ENCODE results near the gene VPS13D.
"Not testable (repeated sequence)": the region's sequence is repeated elsewhere in the genome, so short reads cannot be mapped to it uniquely, and the experiment has no call there.

VPS13D gene

DNA sequence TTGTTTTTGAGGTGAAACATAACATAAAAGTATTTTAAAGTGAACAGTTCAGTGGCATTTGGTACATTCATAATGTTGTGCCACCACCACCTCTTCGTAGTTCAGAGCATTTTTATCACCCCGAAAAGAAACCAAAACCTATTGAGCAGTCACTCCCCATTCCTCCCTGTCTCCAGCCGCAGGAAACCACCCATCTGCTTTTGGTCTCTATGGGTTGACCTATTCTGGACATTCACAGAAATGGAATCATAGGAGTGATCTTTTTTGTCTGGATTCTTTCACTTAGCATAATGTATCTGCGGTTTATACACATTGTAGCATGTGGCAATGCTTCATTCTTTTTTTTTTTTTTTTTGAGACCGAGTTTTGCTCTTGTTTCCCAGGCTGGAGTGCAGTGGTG is 141.2 kb downstream of the VPS13D start:
- no peak for DNase-seq

DNA sequence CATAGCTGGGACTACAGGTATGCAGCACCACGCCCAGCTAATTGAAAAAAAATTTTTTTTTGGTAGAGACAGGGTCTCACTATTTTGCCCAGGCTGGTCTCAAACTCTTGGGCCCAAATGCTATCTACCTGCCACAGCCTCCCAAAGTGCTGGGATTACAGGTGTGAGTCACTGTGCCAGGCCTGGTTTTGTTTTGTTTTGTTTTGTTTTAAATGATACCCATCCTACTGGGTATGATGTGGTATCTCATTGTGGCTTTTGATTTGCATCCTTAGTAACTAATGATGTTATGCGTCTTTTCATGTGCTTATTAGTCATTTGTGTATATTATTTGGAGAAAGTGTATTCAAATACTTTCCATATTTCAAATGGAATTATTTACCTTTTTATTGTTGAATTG is 142.3 kb downstream of the VPS13D start:
- DNase-seq, result no peak

DNA sequence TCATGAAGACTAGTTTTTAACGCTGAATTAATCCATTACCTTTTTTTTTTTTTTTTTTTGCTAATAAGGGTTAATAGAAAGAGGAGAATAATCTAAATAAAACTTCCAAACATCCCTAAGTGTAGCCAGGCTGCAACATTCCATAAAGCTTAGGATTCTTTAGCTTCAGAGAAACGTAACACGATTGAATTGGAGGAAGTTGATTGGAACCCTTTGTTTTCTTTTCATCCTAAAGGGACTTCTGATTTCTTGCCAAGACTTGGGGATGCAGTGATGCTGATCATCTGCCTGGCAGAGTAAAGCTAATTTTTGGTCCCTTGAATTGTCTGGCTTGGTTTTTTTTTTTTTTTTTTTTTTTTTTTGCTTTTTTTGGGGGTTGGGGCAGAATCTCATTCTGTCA is 142.9 kb downstream of the VPS13D start:
- DNase-seq, result no peak

DNA sequence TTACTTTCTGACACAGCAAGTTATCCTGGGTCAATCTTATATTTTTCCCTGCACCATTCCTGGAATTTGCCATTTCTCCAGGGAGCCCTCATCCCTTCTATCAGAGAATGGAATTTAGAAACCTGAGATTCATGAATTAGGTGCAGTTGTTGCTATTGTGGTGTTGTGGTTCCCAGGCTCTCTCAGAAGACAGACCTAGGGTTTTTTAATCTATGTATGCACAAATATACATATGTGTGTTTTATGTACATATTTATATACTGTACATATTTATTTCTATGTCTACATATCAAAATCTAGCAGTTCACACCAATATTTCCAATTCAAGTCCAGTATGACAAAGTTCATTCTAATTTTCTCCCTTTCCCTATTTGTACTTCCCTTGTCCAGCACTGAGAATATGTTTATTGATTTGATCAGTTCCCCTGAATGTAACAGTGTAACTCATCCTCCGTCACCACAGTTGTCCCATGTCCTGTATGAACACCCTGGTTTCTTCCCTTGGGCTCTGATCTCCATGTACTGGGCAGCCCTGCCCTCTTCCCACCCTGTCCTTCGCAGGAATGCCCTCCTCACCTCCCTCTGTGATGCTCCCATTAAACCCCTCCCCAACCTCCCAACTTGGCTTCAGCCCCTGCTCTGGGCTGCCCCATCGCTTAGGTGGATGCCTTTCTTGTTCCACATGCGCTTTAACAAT is 145.5 kb downstream of the VPS13D start:
- DNase-seq, result no peak

DNA sequence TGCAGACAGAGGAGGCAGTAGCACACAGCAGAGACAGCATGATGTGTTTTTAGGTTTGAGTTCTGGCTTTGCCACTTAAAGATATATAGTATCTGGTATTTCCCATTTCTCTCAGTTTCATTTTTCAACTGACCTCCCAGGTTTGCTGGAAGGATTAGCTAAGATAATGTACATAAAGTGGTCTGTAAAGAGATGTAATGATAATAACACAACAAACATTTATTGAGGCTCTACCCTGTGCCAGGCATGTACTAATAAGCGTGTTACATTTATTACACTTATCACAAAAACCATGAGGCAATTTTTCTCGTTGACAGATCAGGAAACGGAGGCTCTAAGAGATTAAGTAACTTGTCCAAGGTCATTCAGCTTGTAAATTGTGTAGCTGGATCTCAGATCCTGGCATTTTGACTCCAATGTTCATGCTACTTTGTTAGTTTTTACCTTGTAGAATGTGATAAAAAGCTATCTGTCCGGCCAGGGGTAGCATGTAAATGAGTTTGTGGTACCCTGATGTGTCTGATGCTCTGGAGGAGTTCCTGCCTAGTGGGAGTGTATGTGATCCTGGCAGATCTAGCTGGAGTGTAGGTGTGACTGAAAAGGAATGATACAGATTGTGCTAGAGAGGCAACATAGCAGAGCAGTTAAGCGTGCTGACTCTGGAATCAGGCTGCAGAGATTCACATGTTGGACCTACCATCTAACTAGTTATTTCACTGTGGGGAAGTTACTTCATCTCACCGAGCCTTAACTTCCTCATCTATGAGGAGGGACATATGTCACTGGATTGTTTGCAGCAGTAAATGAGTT is 146.6 kb downstream of the VPS13D start:
- no peak for DNase-seq

DNA sequence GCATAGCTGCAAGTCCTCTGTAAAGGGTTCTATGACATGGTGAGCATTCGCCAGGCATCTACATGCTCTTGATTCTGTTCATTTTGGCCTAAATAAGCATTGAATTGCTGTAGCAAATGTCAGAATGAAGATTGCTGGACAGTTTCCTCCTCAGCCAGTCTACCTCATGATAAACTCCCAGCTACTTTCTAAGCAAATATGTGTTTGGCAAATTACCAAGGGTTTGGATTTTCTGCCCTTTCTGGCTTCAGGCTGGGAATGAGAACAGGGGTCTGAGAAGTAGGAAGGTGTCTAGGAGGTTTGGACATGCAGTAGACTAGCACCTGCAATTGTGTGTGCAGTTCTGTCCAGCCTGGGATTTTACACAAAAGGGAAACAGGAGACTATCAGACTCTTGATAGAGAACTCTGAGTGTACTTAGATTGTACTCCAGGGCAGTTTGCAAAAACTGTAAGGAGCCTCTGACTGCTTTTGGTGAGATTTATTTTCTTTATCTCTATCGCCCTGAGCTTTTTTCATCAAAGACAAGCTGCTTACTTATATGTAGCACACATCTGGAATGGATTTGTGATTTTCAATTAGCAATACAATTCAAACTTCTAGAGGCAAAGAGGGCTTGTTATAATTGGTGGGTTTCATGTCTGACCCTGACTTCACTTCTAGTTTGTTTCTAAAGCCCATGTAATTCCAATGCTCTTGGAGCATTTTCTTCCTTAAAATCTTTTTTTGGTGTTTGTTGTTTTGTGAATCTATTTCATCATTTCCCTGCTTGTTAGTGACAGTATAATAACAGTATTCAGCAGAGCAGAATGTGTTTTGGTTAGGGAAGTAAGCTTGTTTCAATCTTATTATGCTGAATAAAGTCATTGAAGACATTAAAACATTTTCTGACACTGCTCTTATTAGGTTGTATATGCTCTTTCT is 150.8 kb downstream of the VPS13D start:
- DNase-seq, result no peak

DNA sequence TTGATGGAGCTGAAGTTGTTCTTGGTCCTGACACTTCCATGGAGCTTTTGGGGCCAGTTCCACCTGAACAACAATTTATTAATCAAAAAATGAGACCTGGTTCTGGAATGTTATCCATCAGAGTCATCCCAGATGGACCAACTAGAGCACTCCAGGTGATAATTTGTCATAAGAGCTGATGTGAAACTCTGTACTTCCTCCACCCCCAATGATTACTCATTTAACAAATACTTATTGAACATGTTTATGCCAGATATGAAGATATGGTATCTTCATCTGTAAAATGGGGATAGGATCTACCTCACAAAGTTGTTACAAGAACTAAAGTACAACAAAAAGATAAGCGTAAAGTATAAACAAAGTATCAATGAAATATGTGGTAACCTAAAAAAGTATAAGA is 153.2 kb downstream of the VPS13D start:
- DNase-seq, result no peak

DNA sequence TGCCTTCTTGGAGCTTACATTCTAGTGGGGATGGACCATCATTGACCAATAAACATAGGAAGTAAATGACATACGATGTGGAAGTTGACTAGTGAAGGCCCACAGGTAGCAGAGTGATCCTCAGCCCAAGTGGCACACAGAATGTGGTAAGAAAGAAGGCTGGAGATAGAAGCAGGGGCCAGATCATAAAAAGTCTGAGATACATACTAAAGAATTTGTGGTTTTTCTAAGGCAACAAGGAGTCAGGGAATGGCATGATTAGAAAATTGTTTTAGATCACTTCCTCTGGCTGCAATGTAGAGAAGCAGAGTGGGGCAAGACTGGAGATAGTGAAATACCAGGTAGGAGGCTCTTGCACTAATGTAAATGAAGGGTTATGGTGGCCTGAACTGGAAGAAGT is 154.0 kb downstream of the VPS13D start:
- DNase-seq, result no peak

DNA sequence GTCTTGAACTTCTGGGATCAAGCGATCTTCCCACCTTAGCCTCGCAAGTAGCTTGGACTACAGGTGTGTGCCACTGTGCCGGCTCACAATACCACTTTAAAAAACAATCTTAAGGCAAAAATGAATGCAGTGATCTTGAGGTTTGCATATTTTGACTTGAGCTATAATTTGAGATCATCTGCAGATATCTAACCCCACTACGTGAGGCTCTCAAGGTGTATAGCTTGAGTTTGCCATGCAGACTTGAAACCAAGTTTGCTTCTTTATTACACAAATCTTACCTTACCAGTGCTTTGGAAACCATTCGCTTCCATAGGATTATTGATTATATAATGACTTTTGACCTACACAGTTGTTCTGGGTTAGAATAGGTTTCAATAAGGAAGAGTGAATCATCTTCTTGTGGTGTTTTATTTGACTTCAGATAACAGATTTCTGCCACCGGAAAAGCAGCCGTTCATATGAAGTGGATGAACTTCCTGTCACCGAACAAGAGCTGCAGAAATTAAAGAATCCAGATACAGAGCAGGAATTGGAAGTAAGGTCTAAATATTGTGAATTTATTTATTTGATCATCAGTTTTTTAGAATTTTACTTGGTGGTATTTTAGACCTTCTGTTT is 155.1 kb downstream of the VPS13D start:
- DNase-seq, result peak; percentile 7

DNA sequence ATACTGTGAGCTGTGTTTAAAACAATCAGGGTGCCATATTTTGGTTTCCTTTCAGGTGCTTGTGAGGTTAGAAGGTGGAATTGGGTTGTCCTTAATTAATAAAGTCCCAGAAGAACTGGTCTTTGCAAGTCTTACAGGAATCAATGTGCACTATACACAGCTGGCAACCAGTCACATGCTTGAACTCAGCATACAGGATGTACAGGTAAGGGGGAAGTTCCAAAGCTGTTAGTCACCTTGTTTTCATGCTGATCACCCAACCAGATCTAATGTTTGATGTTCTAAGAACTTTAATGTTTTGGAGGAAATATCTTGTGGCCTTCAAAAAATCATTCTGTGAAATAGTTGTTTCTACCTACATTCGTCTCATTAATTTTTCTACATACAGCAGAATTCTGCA is 156.3 kb downstream of the VPS13D start:
- peak; percentile 19 for DNase-seq

DNA sequence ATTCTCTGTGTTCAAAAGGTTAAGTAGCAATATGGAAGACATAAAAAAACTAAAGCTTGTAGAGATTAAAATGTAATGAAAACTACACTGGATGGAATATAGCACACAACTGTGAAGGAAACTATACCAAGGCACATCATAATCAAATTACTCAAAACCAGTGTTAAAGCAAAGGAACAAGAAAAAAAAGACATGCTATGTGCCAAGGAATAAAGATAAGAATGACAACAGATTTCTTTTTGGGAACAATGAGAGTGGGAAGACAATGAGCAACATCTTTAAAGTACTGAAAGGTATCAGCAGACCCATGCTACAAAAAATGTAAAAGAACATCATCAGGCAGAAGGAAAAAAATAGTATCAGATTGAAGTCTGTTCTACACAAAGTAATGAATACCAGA is 157.8 kb downstream of the VPS13D start:
- no peak for DNase-seq

DNA sequence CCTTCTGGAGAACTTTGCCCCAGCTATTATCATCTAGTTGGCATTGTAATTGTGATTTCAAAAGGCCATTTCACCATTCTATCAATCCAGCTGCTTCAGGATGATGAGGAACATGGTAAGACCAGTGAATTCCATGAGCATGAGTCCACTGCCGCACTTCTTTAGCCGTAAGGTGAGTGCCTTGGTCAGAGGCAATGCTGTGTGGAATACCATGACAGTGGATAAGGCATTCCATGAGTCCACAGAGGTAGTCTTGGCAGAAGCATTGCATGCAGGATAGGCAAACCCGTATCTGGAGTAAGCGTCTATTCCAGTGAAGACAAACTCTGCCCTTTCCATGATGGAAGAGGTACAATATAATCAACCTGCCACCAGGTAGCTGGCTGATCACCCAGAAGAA is 160.5 kb downstream of the VPS13D start:
- not testable (repeated sequence) for DNase-seq

DNA sequence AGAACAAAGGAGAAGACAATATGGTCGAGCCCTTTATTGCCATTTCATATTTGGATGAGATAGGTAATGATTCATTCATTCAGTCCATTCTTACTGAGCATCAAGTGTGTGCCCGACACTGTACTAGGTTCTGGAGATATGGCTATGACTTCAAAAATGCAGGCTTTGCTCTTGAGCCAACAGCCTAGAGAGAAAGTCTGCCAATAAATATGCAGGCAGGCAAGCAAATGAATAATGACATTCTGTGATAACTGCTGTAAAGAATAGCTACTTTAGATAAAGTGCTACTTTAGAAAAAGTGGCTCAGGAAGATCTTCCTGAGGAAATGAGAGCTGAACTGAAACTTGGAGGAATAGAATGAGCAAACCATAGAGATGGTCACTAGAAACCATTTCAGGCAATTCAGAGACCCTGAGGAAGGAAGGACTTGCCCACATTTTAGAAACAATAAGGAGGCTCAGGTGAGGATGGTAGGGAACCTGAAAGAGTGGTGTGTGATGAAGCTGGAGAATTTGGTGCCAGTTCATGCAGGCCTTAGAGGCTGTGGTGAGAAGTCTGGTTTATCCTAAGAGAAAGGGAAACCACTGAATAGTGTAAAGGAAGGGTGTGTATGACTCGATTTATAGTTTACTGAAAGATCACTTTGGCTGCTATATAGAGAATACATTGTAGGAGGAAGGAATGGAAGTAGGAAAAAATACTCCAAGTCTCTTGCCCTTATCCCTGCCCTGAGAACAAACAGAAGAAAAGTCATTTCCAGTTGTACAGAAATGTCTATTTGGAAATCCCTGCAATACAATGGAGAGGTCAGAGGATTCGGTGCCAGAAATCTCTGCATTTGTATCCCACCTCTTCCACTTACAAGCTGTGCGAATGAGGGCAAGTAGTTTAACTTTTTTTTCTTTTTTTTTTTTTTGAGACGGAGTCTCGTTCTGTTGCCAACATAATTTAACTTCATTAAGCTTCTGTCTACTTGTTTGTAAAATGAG is 167.9 kb downstream of the VPS13D start:
- DNase-seq, result no peak

DNA sequence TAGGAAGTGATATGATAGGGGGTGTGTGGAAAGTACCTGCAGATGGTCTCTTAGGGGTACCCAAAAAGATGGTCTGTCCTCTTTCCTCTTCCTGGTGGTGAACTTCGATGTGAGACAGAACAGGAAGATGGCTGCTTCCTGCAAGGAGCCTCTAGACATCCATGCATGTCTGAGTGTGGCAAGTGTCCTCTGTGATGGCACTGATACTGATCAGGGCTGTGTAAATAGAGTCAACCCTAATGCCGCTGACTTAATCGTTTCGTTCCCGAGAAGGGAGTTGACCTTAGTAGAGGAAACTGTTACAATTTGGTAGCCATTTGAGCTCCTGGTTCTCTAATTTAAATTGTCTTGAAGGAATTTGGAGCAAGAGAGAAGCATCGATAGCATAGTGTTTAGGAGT is 168.6 kb downstream of the VPS13D start:
- DNase-seq, result no peak

DNA sequence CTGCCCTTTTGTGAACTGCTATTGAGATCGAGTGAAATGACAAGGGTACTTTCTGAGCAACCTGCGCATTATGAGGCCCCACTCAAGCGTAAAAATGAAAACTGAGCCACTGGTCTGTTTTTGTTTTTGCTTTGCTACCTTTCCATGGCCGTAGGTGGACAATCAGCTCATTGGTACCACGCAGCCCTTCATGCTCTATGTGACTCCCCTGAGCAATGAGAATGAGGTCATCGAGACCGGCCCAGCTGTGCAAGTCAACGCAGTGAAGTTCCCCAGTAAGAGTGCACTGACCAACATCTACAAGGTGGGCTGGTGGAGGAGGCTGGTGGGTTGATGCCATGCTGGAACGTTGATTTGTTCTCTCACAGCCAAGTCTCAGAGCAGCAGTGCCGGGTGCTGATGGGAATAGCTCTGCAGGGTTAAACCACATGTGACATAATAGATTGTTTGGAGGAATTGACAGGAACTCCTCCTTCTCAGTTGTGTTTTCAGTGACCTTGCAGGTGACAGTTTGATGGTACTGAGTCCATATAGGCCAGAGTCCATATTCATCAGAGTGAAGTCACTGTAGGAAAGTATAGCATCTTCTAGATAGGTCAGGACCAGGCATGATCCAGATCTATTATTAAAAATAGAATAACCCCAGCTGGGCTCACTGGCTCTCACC is 170.3 kb downstream of the VPS13D start:
- DNase-seq, result no peak

DNA sequence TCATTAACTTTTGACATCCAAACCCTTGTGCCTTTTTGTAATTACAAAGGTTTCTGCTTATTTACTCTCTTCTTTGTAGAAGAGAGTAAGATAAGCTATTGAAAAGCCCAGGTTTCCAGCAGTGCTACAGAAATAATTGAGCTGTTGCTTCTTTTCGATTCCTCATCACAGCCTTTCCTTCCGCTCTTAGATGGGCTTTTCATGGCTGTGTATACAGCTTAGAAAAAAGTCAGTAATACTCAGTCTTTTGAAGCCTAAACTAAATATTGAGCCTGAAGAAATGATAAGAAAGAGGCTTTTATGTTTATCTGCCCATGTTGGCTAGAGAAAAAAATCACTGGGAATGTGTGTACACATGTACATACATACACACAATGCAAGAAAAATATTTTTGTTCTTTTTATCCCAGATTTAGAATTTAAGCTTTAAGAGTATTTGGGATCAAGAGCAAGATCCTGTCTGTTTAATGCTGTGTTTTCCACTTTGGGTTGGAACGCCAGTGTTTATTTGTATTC is 172.4 kb downstream of the VPS13D start:
- DNase-seq, result no peak

DNA sequence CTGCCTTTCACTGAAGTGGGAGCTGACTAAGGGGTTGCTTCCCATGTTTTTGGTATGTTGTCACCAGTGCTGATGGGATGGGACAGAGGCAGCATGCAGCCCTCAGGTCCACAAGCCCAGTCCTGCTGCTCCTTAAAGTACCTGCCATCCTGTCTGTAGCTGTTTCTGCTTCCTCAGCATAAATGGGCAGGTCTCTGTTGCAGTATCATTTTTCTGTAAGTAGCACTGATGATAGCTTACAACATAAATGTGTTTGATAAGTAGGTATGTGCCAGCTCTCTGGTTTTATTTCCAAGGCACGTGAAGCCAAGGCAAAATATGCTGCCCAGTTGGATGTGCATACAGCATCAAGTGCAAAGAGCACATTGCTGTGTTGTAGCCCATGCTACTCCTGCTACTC is 173.0 kb downstream of the VPS13D start:
- no peak for DNase-seq

DNA sequence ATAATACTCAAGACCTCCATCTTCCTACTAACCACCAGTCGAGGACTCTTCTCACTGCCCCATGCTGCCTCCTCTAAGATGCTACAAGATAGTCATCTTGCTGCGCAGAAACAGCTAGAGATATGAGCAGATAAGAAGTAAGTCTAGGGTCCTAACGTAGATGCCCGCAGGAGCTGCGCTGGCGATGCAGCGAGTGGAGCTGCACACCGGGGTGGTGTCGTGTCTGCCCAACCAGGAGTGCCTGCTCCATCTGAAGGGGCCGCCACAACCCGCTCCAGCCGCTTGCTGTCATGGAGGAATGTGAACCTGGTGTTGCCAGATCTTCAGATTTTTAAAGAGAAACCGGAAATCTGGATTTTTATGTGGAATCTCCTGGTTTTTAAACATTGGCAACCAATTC is 175.1 kb downstream of the VPS13D start:
- no peak for DNase-seq

DNA sequence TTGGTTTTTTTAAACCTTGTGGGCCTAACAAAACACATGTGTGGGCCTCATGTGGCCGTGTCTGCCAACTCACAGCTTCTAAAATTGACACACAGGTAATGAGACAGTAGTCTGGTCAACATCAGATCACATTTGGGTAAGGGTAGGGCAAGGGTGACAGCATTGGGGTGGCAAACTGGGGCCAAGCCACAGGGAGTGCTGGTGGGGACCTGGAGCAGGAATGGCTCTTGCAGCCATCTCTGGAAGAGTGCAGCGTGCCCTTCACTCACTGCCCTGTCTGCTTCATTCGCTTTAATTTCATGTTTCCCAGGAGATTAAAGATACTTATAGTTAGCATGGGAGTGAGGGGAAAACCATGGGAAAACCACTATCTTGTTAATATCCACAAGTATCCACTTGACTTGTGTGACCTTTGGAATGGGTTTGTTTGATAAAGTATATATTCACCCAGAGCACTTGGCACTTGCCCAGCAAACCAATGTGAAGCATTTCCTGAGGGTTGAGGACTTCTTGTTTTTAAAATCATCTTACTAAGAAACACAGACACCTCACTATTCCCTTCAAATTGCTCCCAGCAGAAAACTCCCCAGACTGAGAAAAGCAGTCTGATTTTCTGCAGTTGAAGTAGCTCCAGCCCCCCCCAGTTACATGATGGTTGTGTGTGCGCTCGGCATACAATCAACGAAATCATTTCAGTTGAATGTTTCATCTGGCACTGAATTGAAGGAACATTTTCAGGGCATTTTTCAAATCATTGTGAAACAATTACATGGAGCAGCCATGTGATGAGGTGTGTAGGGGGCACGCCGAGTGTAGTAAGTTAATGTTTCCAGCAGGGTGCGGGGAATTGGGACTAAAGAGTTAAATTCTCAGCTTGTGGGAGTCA is 175.7 kb downstream of the VPS13D start:
- DNase-seq, result no peak

Measured in activated naive CD4-positive, alpha-beta T cell treated with Interleukin-2 at 50 U/mL for 16 hours (primary cell).